SKM-1 (cell line): ENCODE measurements around the gene ECI1.
A peak's percentile ranks its signal among the peaks of the same experiment; 100 is the strongest.
"Not testable (repeated sequence)": the region's sequence is repeated elsewhere in the genome, so short reads cannot be mapped to it uniquely, and the experiment has no call there.

Experiments used
- DNase-seq: peaks from one replicate; lab custom pipeline; 2025; ENCODE audit not compliant: unreplicated experiment; lab: John Stamatoyannopoulos, UW

ECI1 gene

DNA sequence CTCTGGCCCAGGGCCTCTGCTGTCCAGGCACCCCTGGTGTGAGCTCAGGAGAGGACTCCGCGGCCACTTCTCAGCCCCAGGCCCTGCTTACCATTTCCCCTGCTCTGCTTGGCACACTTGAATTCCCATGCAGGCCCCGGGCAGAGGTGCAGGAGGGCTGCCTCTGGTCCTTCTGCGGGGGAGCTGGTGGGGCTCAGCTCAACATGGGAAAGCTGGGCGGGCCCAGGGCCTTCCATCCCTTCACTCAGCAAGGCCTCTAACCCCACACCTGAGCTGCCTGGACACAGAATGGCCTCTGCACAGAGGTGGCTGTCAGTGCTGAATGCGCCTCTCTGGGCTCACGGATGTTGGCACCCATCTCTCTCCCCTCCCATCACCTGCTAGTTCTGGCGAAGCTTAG is 29.1 kb upstream of the ECI1 start:
- DNase-seq: no peak

DNA sequence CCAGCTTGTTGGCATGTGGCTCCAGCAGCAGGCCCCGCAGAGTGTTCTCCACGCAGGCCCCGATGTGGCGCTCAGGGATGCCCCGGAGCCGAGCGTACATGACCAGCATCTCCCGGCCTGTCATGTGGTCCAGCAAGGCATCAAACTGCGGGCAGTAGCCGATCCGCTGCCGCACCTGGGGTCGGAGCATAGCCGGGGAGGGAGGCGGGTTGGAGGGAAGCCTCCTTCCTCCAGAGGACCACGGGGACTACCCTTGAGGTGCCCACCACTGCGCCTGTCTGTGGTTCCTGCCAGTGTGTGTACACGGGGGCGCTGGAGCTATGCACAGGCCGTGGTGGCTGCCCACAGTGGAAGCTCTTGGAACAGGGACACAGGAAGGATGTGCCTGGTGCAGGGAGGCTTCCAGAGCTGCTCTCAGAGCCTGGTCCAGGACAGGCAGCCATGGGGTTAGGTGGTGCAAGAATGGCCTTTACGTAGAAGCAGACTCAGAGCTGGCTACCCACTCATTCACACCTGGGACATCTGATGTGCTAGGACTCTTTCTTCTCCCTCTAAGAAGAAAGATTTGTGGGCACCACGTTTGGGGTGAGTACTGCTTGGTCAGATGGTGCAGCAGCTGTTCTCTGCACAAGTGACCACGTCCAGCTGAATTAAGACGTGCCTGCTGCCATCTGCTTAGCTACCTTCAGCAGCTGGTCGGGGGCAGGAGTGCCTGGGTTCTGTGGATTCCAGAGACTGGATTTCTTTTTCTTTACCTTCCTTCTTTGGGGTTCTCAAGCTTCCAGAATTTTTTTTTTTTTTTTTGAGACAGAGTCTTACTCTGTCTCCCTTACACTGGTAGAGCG is 27.8 kb upstream of the ECI1 start:
- DNase-seq: no peak

DNA sequence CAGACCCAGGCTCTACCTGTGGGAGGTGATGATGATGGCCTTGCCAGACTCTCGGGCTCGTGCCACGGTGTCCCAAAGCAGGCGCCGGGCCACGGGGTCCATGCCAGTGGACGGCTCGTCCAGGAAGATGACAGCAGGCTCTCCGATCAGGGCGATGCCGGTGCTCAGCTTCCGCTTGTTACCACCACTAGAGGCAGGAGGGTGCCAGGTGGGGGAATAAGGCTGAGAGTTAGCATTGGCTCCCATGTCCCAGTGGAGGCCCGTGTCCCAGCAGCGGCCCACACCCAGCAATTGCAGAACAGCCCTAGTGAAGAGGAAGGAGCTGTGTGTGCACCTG is 26.9 kb upstream of the ECI1 start:
- no peak for DNase-seq

DNA sequence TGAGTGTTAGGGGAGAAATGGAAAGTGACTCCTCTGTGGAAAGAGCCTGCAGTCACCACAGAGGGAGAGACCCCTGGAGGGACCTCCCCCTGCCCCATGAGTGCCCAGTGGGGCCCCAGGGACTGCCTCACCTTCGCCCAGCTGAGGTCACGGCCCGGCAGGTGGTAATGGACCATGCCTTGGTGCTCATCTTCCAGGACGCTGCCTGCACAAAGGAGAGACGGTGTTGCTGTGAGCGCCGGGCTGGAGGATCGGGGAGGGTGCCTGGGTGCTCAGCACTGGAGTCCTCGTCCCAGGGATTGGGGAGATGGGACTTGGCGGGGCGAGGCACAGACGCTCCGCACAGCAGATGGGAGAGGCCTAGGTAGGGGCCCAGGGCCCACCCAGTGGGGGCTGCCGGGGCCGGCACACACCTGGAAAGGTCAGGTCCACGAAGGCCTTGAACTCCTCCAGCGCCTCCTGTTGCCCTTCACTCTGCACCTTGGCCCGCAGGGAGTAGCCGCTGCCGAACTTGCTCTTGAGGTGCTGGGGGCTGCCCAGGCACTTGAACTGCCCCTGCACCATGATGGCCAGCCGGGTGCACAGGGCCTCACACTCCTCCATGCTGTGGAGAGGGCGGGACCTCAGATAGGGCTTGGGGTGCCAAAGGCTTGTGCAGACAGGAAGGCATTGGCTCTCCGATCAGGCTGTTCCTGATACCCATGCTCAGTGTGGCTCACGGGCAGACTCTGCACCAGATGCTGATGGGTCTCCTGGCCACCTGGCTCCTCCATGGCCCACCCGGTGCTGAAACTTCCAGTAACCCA is 26.3 kb upstream of the ECI1 start:
- no peak for DNase-seq

DNA sequence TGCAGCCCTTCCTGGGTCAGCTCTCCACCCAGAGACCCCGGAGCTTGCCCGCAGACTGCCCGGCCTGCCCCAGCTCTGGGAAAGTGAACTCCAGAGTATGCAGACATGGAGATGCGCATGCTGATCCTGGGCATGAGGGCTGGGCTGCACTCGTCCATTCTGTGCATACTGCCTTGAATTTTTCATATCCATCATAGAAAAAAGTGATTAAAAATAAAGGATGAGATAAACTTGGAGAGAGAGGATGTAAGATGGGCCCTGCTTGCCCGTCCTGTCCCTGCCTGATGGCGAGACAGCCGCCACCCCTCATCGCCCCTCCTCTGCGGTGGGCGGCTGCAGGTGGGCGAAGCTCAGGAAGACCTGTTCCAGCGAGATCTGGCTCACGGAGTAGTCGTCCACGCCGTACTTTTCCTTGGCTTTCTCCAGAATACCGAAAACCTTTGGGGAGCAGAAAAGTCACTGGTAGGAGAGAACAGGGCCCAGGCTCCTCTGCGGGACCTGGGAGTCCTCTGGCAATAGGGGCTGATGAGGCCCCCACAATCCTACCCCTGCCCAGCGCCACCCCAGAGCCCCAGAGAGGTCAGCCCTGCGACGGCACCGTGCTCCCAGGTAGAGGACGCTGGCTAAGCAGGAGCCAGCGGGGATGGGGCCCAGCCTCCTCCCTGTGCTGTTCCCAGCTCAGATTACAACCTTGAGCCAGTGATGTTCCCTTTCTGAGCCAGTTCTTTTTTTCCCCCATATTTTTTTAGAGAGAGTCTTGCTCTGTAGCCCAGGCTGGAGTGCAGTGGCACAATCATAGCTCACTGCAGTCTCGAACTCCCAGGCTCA is 25.2 kb upstream of the ECI1 start:
- DNase-seq: no peak

DNA sequence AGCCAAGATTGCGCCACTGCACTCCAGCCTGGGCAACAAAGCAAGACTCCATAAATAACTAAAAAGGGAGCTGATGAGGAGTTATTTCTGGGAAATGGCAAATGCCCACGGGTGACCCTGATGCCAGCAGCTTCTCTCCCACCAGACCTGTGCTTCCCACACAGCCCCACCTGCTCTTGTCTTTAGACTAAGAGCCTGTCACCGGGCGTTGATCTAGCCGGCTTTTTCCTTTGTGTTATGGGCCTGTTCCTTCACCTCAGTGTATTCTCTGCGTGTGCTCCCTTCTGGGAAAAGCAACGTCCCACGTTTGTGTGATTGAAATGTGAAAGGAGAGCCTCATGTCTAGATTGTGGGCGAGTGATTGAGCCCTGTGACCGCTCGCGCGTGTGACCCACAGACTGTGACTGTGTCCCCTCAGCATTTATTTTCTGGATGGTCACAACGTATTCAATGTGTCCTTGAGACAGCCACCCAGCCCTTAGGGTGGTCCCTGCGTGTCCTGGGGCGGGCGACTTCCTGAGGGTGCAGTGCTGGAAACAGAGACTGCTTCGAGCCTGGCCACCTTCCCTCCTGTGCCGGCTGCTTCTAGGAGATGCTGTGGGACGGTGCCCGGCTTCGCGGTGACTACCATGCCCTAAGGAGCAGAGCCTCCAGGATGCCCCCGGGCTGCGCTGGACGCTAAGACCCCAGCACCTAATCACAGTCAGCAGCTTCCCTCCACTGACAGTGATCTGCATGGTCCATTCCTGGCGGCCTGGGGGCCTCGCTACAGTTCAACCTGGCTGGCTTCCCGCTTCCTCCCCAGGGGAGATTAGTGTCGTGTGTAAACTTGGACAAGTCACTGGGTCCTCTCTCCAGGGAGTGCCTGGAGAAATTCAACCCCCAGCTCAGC is 24.3 kb upstream of the ECI1 start:
- DNase-seq: no peak

DNA sequence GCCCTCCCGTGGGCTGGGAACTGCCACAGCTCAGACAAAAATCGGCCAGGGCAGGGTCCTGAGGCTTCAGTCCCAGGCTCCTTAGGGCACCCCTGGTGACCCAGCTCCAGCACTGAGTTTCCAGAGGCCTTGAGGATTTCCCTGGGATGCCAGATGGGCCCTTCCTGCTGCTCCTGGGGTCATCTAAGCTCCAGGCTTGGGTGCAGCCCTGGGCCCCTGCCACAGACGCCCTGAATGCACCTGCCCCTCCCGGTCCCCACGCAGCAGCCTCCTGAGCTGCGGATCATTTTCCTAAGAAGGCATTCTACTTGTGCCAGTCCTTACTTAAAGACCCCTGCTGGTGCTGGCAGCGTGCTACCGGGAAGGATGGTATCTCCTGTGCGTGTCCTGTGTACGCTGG is 22.5 kb upstream of the ECI1 start:
- no peak for DNase-seq

DNA sequence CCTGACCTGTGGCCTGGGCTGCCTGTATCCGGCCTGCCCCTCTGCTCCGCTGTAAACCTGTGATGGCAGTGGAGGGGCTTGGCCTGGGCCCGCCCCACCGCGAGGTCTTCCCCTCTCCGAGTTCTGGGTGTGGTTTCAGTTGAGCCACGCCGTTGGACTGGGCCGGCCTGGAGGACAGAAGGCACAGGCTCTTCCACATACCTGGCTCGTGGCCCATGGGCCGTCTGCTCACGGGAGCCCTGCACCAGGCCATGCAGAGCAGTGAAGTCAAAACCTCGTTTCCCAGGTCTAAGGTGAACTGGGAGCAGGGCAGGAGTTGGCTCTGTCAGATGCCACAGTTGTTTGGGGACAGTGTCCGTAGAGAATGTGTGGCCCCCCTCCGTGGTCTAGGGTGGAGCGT is 22.1 kb upstream of the ECI1 start:
- DNase-seq: no peak

DNA sequence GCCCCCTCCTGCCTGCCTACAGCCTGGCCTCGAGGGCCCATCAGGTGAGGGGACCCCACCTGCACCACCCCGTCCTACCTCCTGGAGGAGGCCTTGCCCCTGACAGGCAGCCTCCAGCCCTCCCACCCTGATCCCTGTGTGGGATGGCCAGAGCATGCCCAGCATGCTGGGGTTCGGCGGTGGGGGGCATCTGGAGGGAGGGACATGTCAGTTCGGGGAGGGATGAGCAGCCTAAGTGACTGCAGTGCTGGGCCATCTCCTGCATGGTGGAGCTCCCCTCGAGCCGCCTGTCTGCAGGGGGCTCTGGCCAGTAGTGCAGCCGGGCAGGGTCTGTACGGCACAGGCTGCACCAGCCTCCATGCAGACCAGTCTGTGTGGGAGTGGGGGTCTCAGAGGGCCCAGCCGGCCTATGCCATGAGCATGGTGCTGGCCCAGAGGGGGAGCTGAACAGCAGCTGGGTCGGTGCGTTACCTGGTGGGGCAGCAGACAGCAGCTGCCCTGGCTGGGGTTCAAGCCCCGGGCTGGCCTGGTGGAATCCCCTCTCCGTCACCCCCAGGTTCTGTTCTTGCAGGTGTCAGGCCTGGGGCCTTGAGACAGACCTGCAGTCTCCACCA is 20.6 kb upstream of the ECI1 start:
- DNase-seq: no peak

DNA sequence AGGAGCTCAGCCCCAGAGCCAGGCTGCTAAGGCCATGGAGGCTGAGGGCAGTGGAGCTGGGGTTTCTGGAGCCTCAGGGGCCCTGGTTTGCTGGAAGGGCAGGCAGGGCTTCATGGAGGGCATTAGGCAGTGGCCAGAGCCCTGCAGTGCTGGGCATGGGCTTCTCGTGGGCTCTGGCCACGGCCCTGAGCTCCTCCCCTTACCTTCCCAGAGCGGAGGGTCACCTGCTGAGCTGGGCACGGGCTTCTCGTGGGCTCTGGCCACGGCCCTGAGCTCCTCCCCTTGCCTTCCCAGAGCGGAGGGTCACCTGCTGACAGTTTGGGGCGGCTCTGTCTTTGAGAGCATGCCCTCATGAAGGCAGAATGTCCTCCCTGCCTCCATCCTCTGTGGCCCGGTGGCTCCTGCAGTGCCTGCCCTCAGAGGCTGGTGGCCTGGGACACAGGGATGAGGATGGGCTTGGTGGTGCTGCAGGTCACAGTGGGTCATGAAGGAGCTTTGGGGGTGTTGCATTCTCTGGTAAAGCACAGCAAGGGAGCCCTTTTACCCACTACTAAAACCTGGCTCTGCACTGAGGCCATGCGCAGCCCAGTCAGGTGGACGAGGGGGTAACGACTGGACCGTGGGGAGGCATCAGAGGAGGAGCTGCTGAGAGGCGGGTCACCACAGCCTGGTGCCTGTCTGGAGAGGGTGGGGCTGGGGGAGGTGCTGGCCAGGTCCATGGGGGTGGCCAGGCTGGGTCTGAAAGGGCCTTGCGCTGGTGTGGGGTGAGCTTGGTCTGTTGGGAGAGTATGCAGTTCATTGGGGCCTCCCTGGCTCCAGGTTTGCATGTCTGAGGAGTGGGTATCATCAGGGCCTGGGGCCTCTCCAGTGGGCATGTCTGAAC is 19.4 kb upstream of the ECI1 start:
- no peak for DNase-seq

DNA sequence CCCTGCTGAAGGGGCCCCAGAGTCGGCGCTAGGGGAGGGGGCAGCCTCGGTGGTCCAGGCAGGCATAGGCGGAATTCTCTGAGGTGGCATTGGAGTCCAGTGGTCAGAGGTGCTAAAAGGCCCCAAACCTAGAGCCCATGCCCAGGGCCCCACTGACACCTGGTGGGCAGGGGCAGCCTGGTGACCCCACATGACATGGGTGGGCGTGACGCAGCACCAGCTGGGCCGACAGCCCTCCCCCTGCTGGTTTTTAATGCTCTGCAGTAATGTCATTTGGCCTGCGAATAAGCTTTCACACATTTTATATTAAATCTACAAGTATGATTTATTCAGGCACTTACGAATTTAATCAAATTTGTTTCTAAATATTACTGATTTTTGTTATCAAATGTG is 18.7 kb upstream of the ECI1 start:
- DNase-seq: no peak

DNA sequence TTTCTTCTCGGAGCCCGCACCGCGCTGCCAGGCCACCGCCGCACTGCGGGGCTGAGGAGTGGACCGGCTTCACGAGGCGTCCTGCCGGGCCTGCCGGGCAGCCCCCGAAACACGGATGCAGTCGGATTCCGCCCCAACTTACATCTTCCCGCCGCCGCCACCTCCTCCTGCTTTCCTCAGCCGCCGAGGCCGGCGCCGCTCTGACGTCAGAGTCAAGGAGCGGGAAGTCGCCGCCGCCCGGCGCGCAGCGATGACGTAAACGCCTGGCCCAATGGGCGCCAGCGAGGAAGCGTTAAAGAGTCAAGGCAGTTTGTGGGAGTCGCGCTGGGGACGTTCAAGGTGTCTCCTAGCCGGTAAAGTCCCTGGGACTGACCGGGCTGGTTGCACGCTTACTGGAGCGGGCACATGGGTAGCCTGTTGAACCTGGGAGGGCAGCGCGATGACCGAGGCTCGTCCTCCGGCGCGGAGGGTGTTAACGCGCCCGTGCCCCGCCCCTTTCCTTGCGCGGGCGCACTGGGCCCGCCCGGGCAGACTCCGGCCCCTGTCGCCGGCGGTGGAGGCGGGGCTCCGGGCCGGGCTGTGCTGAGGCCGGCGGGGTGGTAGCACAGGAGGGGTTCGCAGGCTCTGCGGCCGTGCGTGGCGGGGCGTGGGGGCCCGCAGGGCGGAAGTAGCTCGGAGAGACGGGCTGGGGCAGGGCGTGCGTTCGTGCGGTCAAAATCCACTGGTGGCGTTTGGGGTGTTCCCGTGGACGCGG is 16.7 kb upstream of the ECI1 start, which contains the start of gene RNPS1:
Gene RNPS1 (minus strand): TSS at position 214 of the 754 bp plus-strand sequence. CDS start 3,483 bp downstream, outside the sequence.
- peak; percentile 74 for DNase-seq

DNA sequence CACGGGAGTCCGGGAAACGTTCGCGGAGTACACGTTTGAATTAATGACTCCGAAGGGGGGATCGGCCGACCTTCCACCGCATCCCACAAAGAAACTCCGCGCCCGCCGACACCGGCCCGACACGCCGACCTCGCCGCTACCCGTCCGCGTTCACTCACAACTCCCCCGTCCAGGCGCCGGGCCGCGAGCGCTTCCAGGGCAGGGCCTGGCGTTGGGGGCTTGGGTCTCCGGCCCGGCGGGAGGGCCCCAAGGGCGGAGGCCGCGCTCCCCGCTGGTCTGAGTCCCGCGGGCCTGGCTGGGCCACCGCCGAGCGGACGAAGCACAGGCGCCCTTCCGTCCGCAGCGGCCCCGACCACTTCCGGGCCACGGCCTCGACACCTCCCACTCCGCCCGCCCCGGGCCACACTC is 16.1 kb upstream of the ECI1 start:
- not testable (repeated sequence) for DNase-seq

DNA sequence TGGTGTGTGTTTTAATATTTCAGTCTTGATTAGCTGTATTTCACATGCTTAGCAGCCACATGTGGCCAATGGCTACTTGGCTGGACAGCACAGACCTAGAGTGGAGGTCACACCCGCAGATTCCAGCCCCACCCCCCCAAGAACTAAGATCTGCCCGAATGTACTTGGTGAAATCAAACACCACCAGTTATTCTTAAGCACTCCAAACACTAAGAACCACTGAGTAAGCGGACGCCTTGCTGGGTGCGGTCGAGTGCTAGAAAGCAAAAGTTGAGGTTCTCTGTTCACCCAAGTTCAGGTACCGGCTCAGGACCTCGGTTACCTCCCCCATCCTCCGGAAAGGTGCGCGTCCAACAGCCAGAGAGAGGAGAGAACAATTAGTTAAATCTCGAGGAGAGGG is 15.5 kb upstream of the ECI1 start:
- not testable (repeated sequence) for DNase-seq

DNA sequence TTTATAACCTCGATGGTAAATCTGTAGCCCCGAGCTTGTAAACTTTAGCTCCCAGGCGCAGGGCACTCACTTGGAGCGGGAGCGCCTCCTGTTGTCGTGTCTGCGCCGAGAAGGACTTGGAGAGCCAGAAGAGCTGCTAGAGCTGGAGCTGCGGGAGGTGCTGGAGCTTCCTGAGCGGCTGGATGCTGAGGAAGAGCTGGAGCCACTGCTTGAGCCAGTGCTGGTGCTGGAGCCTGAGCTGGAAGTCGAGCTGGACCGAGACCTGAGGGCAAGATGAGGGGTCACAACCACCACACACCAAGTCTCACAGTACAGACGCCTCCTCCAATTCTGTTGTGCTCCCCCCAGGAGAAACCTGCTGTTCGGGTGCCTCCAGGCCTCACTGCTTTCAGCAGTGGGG is 11.6 kb upstream of the ECI1 start:
- DNase-seq: not testable (repeated sequence)

DNA sequence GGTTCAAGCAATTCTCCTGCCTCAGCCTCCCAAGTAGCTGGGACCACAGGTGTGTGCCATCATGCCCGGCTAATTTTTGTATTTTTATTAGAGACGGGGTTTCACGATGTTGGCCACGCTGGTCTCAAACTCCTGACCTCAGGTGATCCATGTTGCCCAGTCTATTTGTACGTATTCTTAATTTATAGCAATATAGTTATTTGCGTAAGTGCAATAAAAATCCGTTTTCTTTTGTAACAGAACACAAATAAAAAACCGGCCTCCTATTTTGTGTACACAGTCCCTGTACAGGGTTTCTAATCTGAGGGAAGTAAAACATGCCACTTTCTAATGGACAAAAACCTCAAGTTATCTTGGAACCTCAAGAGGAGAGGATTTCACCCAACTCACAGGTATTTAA is 8.9 kb upstream of the ECI1 start:
- DNase-seq: no peak

DNA sequence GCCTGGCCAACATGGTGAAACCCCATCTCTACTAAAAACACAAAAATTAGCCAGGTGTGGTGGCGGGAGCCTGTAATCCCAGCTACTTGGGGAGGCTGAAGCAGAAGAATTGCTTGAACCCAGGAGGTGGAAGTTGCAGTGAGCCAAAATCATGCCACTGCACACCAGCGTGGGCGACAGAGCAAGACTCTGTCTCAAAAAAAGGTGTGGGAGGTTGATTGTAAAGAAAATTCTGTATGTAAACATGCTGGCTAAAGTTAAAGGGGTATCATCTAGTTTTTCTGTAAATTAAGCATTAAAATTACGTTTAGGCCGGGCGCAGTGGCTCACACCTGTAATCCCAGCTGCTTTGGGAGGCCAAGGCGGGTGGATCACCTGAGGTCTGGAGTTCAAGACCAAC is 7.1 kb upstream of the ECI1 start:
- DNase-seq: not testable (repeated sequence)

DNA sequence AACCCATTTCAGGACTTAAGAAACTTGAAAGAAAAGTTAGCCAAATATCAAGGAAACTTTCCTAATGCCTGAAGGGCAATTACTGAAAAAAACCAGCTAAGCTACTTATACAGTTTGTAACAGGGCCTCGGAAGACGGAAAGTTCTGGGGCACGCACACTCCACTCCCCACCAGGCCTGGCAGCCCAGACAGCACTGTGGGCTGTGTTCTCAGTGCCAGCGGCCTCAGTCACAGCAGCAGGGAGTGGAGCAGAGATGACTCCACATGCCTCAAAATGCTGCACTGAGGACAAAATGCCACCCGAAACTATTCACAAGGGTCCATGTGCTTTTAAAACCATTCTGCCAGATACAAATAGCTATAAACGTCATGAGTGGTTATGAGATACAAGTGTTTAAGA is 6.3 kb upstream of the ECI1 start:
- no peak for DNase-seq
